Liver (tissue), 3 donors: ENCODE measurements around the gene TMX2.

ENCODE experiments used
- ATF3 ChIP-seq: IDR thresholded peaks from 2 replicates; pipeline ENCODE4 v1.6.1; 2016; ENCODE audit warnings: antibody characterized with exemption
- CTCF ChIP-seq: fragments of 150-350 bp; IDR thresholded peaks from 2 replicates; pipeline ENCODE4 v1.5.1; 2017; ENCODE audit warnings: improper control_type of control experiment, low read depth, low read length; ENCODE audit not compliant: missing input control
- GABPA ChIP-seq, 2 donors: IDR thresholded peaks in 1 of 2; conservative IDR thresholded peaks in 1 of 2; 2 replicates each; pipeline ENCODE4 v1.6.1; 2016; ENCODE audit warnings: antibody characterized with exemption in 2 of 2, mild to moderate bottlenecking in 1 of 2, moderate library complexity in 1 of 2
- HNF4A ChIP-seq, 2 donors: conservative IDR thresholded peaks; 2 replicates each; pipeline ENCODE4 v1.6.1; 2016; ENCODE audit warnings: antibody characterized with exemption in 2 of 2, mild to moderate bottlenecking in 2 of 2
- HNF4G ChIP-seq: IDR thresholded peaks from 2 replicates; pipeline ENCODE4 v1.6.1; 2016; ENCODE audit warnings: antibody characterized with exemption
- JUND ChIP-seq, 2 donors: IDR thresholded peaks; 2 replicates each; pipeline ENCODE4 v1.6.1; 2016; ENCODE audit warnings: antibody characterized with exemption in 2 of 2
- MAX ChIP-seq: IDR thresholded peaks from 2 replicates; pipeline ENCODE4 v1.6.1; 2016; ENCODE audit warnings: antibody characterized with exemption
- TAF1 ChIP-seq: conservative IDR thresholded peaks from 2 replicates; pipeline ENCODE4 v1.6.1; 2016; ENCODE audit warnings: antibody characterized with exemption, mild to moderate bottlenecking
- YY1 ChIP-seq: IDR thresholded peaks from 2 replicates; pipeline ENCODE4 v1.6.1; 2016; ENCODE audit warnings: antibody characterized with exemption, mild to moderate bottlenecking
- donor health status: healthy.
- donor health status: healthy.

GRCh38 chr11:57788703-57789088, 76.3 kb downstream of the TMX2 start:
- peak; percentile 17 for TF ChIP-seq MAX
- TF ChIP-seq CTCF, result no peak
- TF ChIP-seq ATF3, result no peak
- peak; percentile 39 for TF ChIP-seq HNF4G
- TF ChIP-seq GABPA (IDR thresholded peaks at IDR 0.05 in 1 of 2, conservative IDR thresholded peaks at IDR 0.05 in 1 of 2), result no peak
- TF ChIP-seq YY1, result no peak
- no peak for TF ChIP-seq TAF1
- TF ChIP-seq JUND (IDR thresholded peaks at IDR 0.05), result no peak
- peak; percentile 44 to 52 for TF ChIP-seq HNF4A (conservative IDR thresholded peaks at IDR 0.05)
